Panc1 (cell line): ENCODE results near the gene NIPAL3.

Source experiments
- CTCF ChIP-seq: fragments of 450-650 bp; IDR thresholded peaks from 2 replicates; pipeline ENCODE4 v1.5.1; 2017; ENCODE audit warnings: mild to moderate bottlenecking
- REST ChIP-seq, 2 experiments: IDR thresholded peaks; 2 replicates each; pipeline ENCODE4 v1.6.1; 2011 to 2012; ENCODE audit warnings: low read depth in 2 of 2, control low read depth in 1 of 2, low read length in 1 of 2, mild to moderate bottlenecking in 1 of 2, moderate library complexity in 1 of 2; ENCODE audit not compliant: insufficient read depth in 1 of 2

- TF ChIP-seq CTCF (no peak), REST (IDR thresholded peaks at IDR 0.05; ENCODE audit: insufficient read depth in 1 of 2, low read depth in 2 of 2, low read length in 1 of 2) (no peak)
Observed at GRCh38 chr1:24514946-24515345, 99.3 kb downstream of the NIPAL3 start.
